AG09319 (cell line): ENCODE results near the gene MGRN1.

Experiments
- DNase-seq: peaks from one replicate; pipeline ENCODE4 v3.0.0-alpha.2; 2010; ENCODE audit warnings: low read depth; ENCODE audit errors: extremely low read depth
- CTCF ChIP-seq: IDR thresholded peaks from 2 replicates; pipeline ENCODE4 v1.5.1; 2011; ENCODE audit warnings: low read depth, mild to moderate bottlenecking, inconsistent platforms, low read length, moderate library complexity

Gene MGRN1

GRCh38 chr16:4694642-4695451 lies 70.2 kb downstream of the MGRN1 start:
- no peak for DNase-seq
- peak; percentile 9 for TF ChIP-seq CTCF

GRCh38 chr16:4695473-4696171 lies 71.0 kb downstream of the MGRN1 start:
- TF ChIP-seq CTCF, result no peak
- no peak for DNase-seq

GRCh38 chr16:4696172-4696904 lies 71.7 kb downstream of the MGRN1 start:
- no peak for TF ChIP-seq CTCF
- DNase-seq, result no peak

- TF ChIP-seq CTCF, result no peak
- DNase-seq, result no peak
Measured at GRCh38 chr16:4696905-4697847, 72.5 kb downstream of the MGRN1 start.

- TF ChIP-seq CTCF, result no peak
- no peak for DNase-seq
Measured at GRCh38 chr16:4697848-4698291, 73.2 kb downstream of the MGRN1 start.

GRCh38 chr16:4698321-4699045 lies 73.9 kb downstream of the MGRN1 start:
- DNase-seq, result no peak
- no peak for TF ChIP-seq CTCF
